ENCODE measurements around the gene HNRNPL.
A peak's percentile ranks its signal among the peaks of the same experiment; 100 is the strongest.
"Not testable (repeated sequence)": the region's sequence is repeated elsewhere in the genome, so short reads cannot be mapped to it uniquely, and the experiment has no call there.

HNRNPL gene

DNA sequence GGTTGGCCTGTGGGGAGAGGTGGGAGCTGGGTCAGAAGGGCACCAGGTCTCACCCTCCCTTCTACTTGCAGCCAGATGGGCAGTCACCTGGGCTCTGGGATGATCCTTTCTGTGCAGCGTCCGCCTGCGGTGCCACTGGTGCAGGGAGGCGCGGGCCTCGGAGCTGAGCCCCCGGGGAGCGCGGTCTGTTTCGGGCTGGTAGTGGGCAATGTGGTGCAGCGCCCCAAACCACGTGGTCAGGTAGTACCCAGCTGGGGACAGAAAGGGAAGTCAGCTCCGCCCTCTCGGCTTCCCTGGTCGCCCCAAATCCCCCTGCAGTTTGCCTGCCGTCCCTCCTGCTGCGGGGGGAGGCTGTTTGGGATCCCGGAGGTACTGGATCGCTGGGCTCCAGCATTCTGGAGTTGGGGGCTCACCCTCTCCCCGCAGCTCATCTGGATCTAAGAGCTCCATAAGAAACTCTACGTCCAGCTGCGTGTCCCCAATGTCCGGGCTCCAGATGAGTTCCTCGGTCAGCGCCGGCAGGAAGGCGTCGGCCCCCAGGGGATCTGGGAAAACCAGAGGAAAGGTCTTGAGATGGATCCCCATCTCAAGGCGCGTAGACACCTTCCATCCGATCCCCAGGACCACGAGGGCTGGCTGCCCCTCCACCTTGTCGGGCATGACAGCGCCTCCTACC, 19.5 kb upstream of the HNRNPL start:
- no peak for DNase-seq (ENCODE audit: low read depth)
- peak overlapping the region; percentile 48 for H3K4me3 ChIP-seq (ENCODE audit: low read length)
- TF ChIP-seq, protein P1, sequence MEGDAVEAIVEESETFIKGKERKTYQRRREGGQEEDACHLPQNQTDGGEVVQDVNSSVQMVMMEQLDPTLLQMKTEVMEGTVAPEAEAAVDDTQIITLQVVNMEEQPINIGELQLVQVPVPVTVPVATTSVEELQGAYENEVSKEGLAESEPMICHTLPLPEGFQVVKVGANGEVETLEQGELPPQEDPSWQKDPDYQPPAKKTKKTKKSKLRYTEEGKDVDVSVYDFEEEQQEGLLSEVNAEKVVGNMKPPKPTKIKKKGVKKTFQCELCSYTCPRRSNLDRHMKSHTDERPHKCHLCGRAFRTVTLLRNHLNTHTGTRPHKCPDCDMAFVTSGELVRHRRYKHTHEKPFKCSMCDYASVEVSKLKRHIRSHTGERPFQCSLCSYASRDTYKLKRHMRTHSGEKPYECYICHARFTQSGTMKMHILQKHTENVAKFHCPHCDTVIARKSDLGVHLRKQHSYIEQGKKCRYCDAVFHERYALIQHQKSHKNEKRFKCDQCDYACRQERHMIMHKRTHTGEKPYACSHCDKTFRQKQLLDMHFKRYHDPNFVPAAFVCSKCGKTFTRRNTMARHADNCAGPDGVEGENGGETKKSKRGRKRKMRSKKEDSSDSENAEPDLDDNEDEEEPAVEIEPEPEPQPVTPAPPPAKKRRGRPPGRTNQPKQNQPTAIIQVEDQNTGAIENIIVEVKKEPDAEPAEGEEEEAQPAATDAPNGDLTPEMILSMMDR (conservative IDR thresholded peaks at IDR 0.05; ENCODE audit: low read depth, low read length): no peak

DNA sequence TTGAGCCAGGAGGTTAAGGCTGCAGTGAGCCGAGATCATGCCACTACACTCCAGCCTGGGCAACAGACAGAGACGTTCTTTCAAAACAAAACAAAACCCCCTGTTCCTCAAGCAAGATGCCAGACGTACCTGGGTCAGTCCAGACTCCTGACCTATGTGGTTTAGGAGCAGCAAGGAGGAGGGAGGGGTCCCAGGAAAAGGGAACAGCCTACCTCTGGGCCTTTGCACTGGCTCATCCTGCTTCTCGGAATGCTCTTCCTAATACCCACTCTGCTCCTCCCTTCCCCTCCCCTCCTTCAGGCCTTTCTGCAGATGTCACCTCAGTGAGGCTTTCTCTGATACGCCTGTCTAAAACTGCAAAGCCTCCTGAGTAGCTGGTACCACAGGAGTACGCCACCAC, 18.8 kb upstream of the HNRNPL start:
- no peak for DNase-seq (ENCODE audit: low read depth)
- no peak overlapping the region for H3K4me3 ChIP-seq (ENCODE audit: low read length)
- TF ChIP-seq, protein P1 (conservative IDR thresholded peaks at IDR 0.05; ENCODE audit: low read depth, low read length): no peak

DNA sequence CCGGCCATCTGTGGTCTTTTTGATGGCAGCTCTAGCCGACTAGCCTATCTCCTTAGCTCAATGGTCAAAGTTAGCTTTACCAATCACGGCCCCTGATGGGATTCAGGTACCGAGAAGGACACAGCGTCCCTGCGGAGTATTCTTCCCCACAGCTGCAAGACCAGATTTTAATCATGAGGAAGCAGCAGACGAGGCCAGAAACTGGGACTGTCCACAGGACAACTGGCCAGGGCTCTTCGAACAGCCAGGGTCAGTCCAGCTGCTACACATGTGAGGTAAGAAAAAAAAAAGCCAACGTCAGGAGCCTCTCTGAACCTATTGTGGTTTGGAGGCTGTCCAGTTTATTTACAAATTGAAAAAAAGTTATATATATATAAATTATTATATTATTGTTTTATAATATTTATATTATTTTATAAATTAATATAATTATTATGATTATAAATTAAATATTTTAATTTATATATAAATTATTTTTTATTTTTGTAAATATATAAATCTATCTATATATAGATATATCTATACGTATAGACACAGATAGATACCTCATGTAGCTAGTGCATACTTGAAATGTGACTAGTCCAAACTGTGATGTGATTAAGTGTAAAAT, 17.5 kb upstream of the HNRNPL start:
- TF ChIP-seq, protein P1 (conservative IDR thresholded peaks at IDR 0.05; ENCODE audit: low read depth, low read length): no peak
- H3K4me3 ChIP-seq (ENCODE audit: low read length): no peak overlapping the region
- DNase-seq (ENCODE audit: low read depth): no peak

DNA sequence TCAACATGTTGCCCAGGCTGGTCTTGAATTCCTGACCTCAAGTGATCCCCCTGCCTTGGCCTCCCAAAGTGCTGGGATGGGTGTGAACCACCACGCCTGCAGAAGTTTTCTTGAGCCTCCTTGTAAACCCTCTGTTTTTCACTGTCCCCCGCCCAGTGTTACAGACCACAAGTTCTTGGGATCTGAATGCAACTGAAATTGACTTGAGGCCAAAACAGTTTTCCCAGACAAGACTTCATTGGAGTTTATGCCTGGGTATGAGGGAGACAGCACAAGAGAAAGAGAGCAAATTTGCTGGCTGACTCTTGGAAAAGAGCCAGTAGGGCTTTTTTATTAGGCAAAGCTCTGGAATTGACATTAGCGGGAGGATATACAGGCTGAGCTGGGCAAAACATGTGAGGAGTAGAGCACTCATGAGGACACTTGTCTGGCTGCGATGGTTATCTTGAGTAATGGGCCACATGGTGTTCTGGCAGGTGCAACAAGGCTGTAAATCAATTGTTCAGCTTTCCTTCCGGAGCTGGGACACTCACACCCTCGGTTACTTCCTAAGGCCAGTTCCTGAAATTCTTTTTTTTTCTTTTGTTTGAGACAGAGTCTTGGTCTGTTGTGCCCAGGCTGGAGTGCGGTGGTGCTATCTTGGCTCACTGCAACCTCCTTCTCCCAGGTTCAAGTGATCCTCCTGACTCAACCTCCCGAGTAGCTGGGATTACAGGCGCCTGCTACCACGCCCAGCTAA, 12.7 kb upstream of the HNRNPL start:
- H3K4me3 ChIP-seq (ENCODE audit: low read length): no peak overlapping the region
- TF ChIP-seq, protein P1 (conservative IDR thresholded peaks at IDR 0.05; ENCODE audit: low read depth, low read length): no peak
- DNase-seq (ENCODE audit: low read depth): peak; percentile 64

DNA sequence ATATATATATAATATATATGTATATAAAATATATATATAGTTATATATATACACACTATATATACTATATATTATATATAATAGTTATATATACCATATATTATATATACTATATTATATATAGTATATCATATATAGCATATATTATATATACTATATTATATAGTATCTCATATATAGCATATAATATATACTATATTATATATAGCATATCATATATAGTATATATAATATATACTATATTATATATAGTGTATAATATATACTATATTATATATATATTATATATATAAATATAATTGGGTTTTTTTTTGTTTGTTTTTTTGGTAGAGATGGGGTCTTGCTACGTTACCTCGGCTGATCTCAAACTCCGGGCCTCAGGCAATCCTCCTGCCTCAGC, 11.6 kb upstream of the HNRNPL start:
- TF ChIP-seq, protein P1 (conservative IDR thresholded peaks at IDR 0.05; ENCODE audit: low read depth, low read length): no peak
- DNase-seq (ENCODE audit: low read depth): no peak
- H3K4me3 ChIP-seq (ENCODE audit: low read length): no peak overlapping the region

DNA sequence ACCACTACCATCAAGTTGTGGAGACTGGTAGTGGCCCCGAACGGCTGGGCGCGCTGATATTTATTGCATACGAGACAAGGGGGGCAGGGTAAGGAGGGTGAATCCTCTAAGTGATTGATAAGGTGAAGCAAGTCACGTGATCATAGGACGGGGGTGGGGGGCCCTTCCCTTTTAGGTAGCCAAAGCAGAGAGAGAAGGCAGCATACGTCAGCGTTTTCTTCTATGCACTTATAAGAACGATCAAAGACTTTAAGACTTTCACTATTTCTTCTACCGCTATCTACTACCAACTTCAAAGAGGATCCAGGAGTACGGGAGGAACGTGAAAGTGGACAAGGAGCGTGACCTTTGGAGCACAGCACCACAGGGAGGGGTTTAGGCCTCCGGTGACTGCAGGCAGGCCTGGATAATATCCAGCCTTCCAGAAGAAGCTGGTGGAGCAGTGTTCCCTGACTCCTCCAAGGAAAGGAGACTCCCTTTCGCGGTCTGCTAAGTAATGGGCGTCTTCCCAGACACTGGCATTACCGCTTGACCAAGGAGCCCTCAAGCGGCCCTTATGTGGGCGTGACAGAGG, 9.9 kb upstream of the HNRNPL start:
- H3K4me3 ChIP-seq (ENCODE audit: low read length); DNase-seq (ENCODE audit: low read depth): not testable (repeated sequence)

DNA sequence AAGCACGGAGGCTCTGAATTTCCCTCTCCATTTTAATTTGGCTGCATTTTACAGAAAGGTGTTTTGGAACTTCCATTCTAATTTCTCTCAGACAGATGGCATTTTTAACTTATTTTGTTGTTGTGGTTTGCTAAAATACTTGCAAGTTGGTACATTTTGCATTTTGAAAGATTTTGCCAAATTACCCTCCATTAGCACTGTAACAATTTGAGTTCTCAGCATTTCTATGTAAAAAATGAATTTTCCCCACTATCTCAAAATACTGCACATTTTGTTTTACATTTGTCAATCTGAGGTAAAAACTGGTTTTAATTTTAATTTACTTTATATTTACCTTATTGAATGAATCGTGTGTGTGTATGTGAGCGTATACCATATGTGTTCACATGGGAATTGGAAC, 7.0 kb upstream of the HNRNPL start:
- no peak overlapping the region for H3K4me3 ChIP-seq (ENCODE audit: low read length)
- TF ChIP-seq, protein P1 (conservative IDR thresholded peaks at IDR 0.05; ENCODE audit: low read depth, low read length): no peak
- DNase-seq (ENCODE audit: low read depth): no peak

DNA sequence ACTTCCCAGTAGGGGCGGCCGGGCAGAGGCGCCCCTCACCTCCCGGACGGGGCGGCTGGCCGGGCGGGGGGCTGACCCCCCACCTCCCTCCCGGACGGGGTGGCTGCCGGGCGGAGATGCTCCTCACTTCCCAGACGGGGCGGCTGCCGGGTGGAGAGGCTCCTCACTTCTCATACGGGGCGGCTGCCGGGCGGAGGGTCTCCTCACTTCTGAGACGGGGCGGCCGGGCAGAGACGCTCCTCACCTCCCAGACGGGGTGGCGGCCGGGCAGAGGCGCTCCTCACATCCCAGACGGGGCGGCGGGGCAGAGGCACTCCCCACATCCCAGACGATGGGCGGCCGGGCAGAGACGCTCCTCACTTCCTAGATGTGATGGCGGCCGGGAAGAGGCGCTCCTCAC, 6.0 kb upstream of the HNRNPL start:
- H3K4me3 ChIP-seq (ENCODE audit: low read length); DNase-seq (ENCODE audit: low read depth): not testable (repeated sequence)

DNA sequence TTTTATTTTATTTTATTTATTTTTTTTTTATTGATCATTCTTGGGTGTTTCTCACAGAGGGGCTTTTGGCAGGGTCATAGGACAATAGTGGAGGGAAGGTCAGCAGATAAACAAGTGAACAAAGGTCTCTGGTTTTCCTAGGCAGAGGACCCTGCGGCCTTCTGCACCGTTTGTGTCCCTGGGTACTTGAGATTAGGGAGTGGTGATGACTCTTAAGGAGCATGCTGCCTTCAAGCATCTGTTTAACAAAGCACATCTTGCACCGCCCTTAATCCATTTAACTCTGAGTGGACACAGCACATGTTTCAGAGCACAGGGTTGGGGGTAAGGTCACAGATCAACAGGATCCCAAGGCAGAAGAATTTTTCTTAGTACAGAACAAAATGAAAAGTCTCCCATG, 5.2 kb upstream of the HNRNPL start:
- not testable (repeated sequence) for H3K4me3 ChIP-seq (ENCODE audit: low read length); DNase-seq (ENCODE audit: low read depth)

Measured in retinal pigment epithelial cell (primary cell).